SH-SY5Y (cell line): Measurements from ENCODE around the gene AK2.

Source experiments
- GATA2 ChIP-seq: IDR thresholded peaks from 2 replicates; pipeline ENCODE4 v1.6.1; 2011; ENCODE audit warnings: mild to moderate bottlenecking, low read depth, low read length
- GATA3 ChIP-seq: IDR thresholded peaks from 2 replicates; pipeline ENCODE4 v1.6.1; 2011; ENCODE audit warnings: low read depth, mild to moderate bottlenecking, low read length, moderate library complexity

- TF ChIP-seq GATA2 (no peak), GATA3 (no peak)
These were observed 12.7 kb upstream of the AK2 start for GRCh38 chr1:33049371-33049770.
